Mesendoderm (in vitro differentiated cells): Measurements from ENCODE around the gene POU2AF3.
"Not testable (repeated sequence)": the region's sequence is repeated elsewhere in the genome, so short reads cannot be mapped to it uniquely, and the experiment has no call there.

ENCODE experiments used
- DNase-seq: peaks from one replicate; pipeline ENCODE4 v3.0.0; 2013
- H2AK5ac ChIP-seq: 2 replicates; pipeline ENCODE4 v1.6.1; 2013; ENCODE audit warnings: low read length, inconsistent platforms
- H2BK120ac ChIP-seq: 2 replicates; pipeline ENCODE4 v1.6.1; 2013; ENCODE audit warnings: low read depth, mild to moderate bottlenecking, low read length, moderate library complexity, mixed read lengths
- H2BK15ac ChIP-seq: replicated peaks from 2 replicates; pipeline ENCODE4 v1.6.1; 2013; ENCODE audit warnings: low read depth, mild to moderate bottlenecking, moderate library complexity
- H2BK5ac ChIP-seq: 2 replicates; pipeline ENCODE4 v1.6.1; 2013; ENCODE audit warnings: low read length, inconsistent platforms
- H3K18ac ChIP-seq: 2 replicates; pipeline ENCODE4 v1.6.1; 2013; ENCODE audit warnings: mild to moderate bottlenecking, low read length, mixed read lengths
- H3K23ac ChIP-seq: one replicate; pipeline ENCODE4 v1.6.1; 2013; ENCODE audit warnings: low read length
- H3K27ac ChIP-seq: 2 replicates; pipeline ENCODE4 v1.5.1; 2013; ENCODE audit warnings: low read depth, mild to moderate bottlenecking, inconsistent platforms, low read length, moderate library complexity
- H3K27me3 ChIP-seq: 2 replicates; pipeline ENCODE4 v1.6.1; 2013; ENCODE audit warnings: low read length, control low read depth, mild to moderate bottlenecking, inconsistent platforms; ENCODE audit not compliant: insufficient read depth, poor library complexity
- H3K36me3 ChIP-seq: 2 replicates; pipeline ENCODE4 v1.6.1; 2013; ENCODE audit warnings: low read length, inconsistent platforms; ENCODE audit not compliant: control insufficient read depth, insufficient read depth
- H3K4ac ChIP-seq: one replicate; pipeline ENCODE4 v1.6.1; 2013; ENCODE audit warnings: low read depth, mild to moderate bottlenecking, low read length, moderate library complexity
- H3K4me1 ChIP-seq: 2 replicates; pipeline ENCODE4 v1.6.1; 2013; ENCODE audit warnings: low read depth, low read length, inconsistent platforms; ENCODE audit not compliant: control insufficient read depth
- H3K4me2 ChIP-seq: 2 replicates; pipeline ENCODE4 v1.6.1; 2013; ENCODE audit warnings: low read length
- H3K4me3 ChIP-seq: 2 replicates; pipeline ENCODE4 v1.5.1; 2013; ENCODE audit warnings: mild to moderate bottlenecking, low read length
- H3K56ac ChIP-seq: one replicate; pipeline ENCODE4 v1.6.1; 2013; ENCODE audit warnings: low read length
- H3K79me1 ChIP-seq: 2 replicates; pipeline ENCODE4 v1.6.1; 2013; ENCODE audit warnings: low read length, inconsistent platforms
- H3K79me2 ChIP-seq: 2 replicates; pipeline ENCODE4 v1.6.1; 2013; ENCODE audit warnings: mild to moderate bottlenecking, low read length; ENCODE audit not compliant: control insufficient read depth, insufficient read depth
- H3K9ac ChIP-seq: 2 replicates; pipeline ENCODE4 v1.6.1; 2013; ENCODE audit warnings: low read length, inconsistent platforms
- H4K5ac ChIP-seq: one replicate; pipeline ENCODE4 v1.6.1; 2013; ENCODE audit warnings: low read length
- H4K8ac ChIP-seq: one replicate; pipeline ENCODE4 v1.6.1; 2013; ENCODE audit warnings: low read depth, mild to moderate bottlenecking, control low read depth, low read length, moderate library complexity
- WGBS: extraction: QIAGEN DNeasy Blood & Tissue Kit; methylation state at CpG from one replicate; pipeline ENCODE4 v1.1.7; 2013; ENCODE audit warnings: low lambda C conversion rate, missing lambda C conversion rate; ENCODE audit not compliant: insufficient coverage; ENCODE audit errors: extremely low coverage; 5-methylcytosine and 5-hydroxymethylcytosine counted together

The POU2AF3 gene

DNA sequence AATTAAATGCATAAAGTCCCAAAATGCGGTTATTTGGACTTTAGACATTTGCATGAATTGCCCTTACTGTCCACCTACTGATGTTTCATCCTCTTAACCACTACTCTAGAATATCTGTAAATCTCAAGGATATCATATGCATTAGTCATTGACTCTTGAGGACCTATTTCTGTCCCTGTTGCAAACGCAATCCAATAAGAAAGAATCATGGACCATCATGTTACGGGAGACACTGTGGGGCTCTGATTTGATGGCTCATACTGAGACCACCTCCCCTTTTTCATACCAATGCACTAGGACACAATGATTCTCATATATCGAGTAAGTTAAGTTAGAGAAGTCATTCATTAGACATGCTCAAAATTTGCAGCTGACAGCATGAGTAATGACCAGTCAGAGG, 38.5 kb upstream of the POU2AF3 start:
- H3K9ac ChIP-seq: no peak overlapping the region
- H3K27ac ChIP-seq: no peak overlapping the region
- no peak overlapping the region for H2BK120ac ChIP-seq
- H2BK5ac ChIP-seq: no peak overlapping the region
- no peaks in the 10 kb centered on the region for H3K27me3 ChIP-seq
- no peak overlapping the region for H4K8ac ChIP-seq
- H3K4me2 ChIP-seq: no peak overlapping the region
- H3K18ac ChIP-seq: no peak overlapping the region
- no peak overlapping the region for H3K23ac ChIP-seq
- H2AK5ac ChIP-seq: no peak overlapping the region
- no peak overlapping the region for H3K4me3 ChIP-seq
- H3K79me2 ChIP-seq: no peaks in the 10 kb centered on the region
- no peaks in the 10 kb centered on the region for H3K36me3 ChIP-seq
- H2BK15ac ChIP-seq: no peak overlapping the region
- no peak overlapping the region for H3K4ac ChIP-seq
- H4K5ac ChIP-seq: no peak overlapping the region
- H3K79me1 ChIP-seq: no peaks in the 10 kb centered on the region
- no CpG with 5 or more reads among the region's 4 CpGs for WGBS
- no peak for DNase-seq
- no peak overlapping the region for H3K56ac ChIP-seq
- no peaks in the 10 kb centered on the region for H3K4me1 ChIP-seq

DNA sequence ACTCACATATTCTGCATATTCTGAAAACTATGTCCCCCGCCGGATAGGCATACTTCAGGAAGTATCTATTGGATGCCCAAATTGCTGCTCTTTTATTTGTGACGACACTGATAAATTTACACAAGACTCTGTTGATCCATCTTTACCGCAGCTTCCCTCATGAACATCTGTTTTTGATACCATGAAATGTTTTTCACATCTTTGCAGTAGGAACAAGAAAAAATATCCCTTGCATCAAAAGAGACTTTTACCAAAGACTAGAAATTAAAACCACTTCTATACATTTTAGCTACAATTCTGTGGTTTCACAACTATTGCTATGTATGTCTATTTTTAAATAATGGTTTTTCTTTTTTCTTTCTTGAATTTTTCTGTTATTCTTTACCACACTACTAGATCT, 37.5 kb upstream of the POU2AF3 start:
- Histone ChIP-seq H3K56ac (no peak overlapping the region), H2BK15ac (no peak overlapping the region), H2BK5ac (no peak overlapping the region), H3K79me1 (no peaks in the 10 kb centered on the region), H3K4me3 (no peak overlapping the region), H3K4me2 (no peak overlapping the region), H3K27me3 (no peaks in the 10 kb centered on the region), H3K79me2 (no peaks in the 10 kb centered on the region), H3K9ac (no peak overlapping the region), H4K8ac (no peak overlapping the region), H3K27ac (no peak overlapping the region), H3K23ac (no peak overlapping the region), H3K4ac (no peak overlapping the region), H3K18ac (no peak overlapping the region), H2AK5ac (no peak overlapping the region), H2BK120ac (no peak overlapping the region), H3K4me1 (no peaks in the 10 kb centered on the region), H3K36me3 (no peaks in the 10 kb centered on the region), H4K5ac (no peak overlapping the region)
- no CpG with 5 or more reads among the region's 4 CpGs for WGBS
- no peak for DNase-seq

DNA sequence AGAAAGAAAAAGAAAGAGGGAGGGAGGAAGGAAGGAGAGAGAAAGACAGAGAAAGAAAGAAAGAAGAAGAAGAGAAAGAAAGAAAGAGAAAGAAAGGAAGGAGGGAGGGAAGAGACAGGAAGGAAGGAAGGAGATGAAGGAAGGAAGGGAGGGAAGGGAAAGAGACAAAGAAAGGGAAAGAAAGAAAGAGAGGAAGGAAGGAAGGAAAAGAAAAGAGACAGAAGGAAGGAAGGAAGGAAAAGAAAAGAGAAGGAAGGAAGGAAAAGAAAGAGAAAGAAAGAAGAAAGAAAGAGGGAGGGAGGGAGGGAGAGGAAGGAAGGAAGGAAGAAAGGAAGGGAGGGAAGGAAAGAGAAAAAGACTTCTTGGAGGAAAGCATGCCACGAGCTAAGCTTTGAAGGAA, 33.7 kb upstream of the POU2AF3 start:
- Histone ChIP-seq H3K4me2 (no peak overlapping the region), H2AK5ac (no peak overlapping the region), H3K23ac (no peak overlapping the region), H2BK5ac (no peak overlapping the region), H3K36me3 (no peaks in the 10 kb centered on the region), H3K27ac (no peak overlapping the region), H3K4me3 (no peak overlapping the region), H3K4ac (no peak overlapping the region), H2BK15ac (no peak overlapping the region), H2BK120ac (no peak overlapping the region), H3K79me1 (no peaks in the 10 kb centered on the region), H4K5ac (no peak overlapping the region), H3K18ac (no peak overlapping the region), H3K27me3 (no peaks in the 10 kb centered on the region), H3K9ac (no peak overlapping the region), H3K79me2 (no peaks in the 10 kb centered on the region), H4K8ac (no peak overlapping the region), H3K4me1 (no peaks in the 10 kb centered on the region), H3K56ac (no peak overlapping the region)
- no CpG with 5 or more reads among the region's 1 CpG for WGBS
- DNase-seq: no peak

DNA sequence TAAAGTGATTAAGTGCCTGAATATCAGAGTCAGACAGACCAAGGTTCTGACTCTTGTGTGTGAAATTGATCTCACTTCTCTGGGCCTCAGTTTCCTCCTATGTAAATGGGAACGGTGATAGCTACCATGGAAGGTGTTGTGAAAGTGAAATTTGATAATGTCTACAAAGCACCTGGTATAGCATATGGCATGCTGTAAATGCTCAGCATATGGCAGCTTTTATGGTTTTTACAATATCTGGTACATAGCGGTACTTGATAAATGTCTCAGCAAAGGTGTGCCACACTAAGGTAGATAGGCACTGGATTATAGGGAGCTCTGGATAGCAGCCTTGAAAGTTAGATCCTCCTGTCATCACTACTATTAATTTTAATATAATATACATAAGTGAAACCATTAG, 32.9 kb upstream of the POU2AF3 start:
- WGBS: no CpG with 5 or more reads among the region's 2 CpGs
- no peaks in the 10 kb centered on the region for H3K79me1 ChIP-seq
- H2BK15ac ChIP-seq: no peak overlapping the region
- H3K27me3 ChIP-seq: no peaks in the 10 kb centered on the region
- H3K4me1 ChIP-seq: no peaks in the 10 kb centered on the region
- no peak overlapping the region for H4K8ac ChIP-seq
- H3K18ac ChIP-seq: no peak overlapping the region
- H2BK5ac ChIP-seq: no peak overlapping the region
- H3K4me2 ChIP-seq: no peak overlapping the region
- H3K4me3 ChIP-seq: no peak overlapping the region
- no peak overlapping the region for H3K9ac ChIP-seq
- H3K23ac ChIP-seq: no peak overlapping the region
- H3K36me3 ChIP-seq: no peaks in the 10 kb centered on the region
- H3K4ac ChIP-seq: no peak overlapping the region
- H4K5ac ChIP-seq: no peak overlapping the region
- no peak overlapping the region for H3K27ac ChIP-seq
- H3K79me2 ChIP-seq: no peaks in the 10 kb centered on the region
- no peak overlapping the region for H2AK5ac ChIP-seq
- no peak overlapping the region for H3K56ac ChIP-seq
- no peak overlapping the region for H2BK120ac ChIP-seq
- DNase-seq: no peak

DNA sequence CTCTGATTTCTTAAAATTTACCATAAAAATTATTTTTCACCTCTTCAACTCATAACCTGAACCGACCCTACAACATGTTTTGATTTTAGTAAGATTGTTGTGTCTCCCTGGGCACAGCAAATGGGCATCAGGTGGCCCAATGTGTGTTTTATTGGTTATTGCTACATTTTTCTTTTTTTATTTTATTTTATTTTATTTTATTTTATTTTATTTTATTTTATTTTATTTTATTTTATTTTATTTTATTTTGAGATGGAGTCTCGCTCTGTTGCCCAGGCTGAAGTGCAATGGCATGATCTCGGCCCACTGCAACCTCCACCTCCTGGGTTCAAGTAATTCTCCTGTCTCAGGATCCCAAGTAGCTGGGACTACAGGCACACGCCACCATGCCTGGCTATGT, 30.0 kb upstream of the POU2AF3 start:
- not testable (repeated sequence) for H2BK5ac ChIP-seq

DNA sequence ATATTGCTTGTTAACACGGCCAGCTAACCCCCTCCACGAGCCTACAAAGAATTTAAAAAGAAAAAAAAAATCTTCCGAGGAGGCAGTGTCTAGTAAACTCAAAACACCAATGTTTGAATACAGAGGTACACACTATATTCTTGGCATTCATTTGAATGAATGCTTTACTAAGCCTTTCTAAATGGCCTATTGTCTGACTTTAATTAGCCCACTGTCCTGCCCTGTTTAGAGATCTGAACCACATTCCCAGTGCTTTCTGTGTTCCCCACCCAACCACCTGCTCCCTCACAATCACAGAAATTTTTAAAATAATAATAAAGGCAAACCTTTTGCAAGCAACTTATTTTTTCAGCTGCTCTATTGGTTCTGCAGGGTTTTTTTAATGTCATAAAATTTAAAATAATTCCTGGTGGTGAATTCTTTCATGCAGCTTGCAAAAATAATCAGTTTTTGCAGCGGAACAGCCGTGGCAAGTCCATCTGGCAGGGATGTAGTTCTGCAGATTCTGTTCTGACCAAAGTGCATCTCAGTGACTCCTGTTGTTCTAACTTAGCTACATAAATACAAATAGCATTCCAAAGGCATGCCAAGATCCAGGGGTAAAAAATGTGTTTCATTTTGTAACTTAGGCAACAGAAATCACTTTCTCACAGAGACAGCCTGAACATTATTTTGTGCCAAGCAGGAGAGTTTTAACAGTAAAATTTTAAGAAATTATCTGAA, 29.0 kb upstream of the POU2AF3 start:
- no peaks in the 10 kb centered on the region for H3K79me1 ChIP-seq
- no peak overlapping the region for H3K4me3 ChIP-seq
- H3K27me3 ChIP-seq: no peaks in the 10 kb centered on the region
- H4K5ac ChIP-seq: no peak overlapping the region
- H3K27ac ChIP-seq: no peak overlapping the region
- H2AK5ac ChIP-seq: no peak overlapping the region
- H2BK120ac ChIP-seq: no peak overlapping the region
- H3K79me2 ChIP-seq: no peaks in the 10 kb centered on the region
- no peak overlapping the region for H2BK15ac ChIP-seq
- no CpG with 5 or more reads among the region's 5 CpGs for WGBS
- DNase-seq: no peak
- H2BK5ac ChIP-seq: no peak overlapping the region
- no peak overlapping the region for H3K18ac ChIP-seq
- no peak overlapping the region for H3K56ac ChIP-seq
- no peaks in the 10 kb centered on the region for H3K36me3 ChIP-seq
- H3K23ac ChIP-seq: no peak overlapping the region
- H3K4me1 ChIP-seq: no peaks in the 10 kb centered on the region
- no peak overlapping the region for H3K4me2 ChIP-seq
- no peak overlapping the region for H4K8ac ChIP-seq
- no peak overlapping the region for H3K9ac ChIP-seq
- no peak overlapping the region for H3K4ac ChIP-seq

More for the DNA sequence above, 30.0 kb upstream of the POU2AF3 start:
- H3K36me3 ChIP-seq, H3K79me1 ChIP-seq, H3K4me1 ChIP-seq, H3K4me2 ChIP-seq, H3K56ac ChIP-seq, H3K9ac ChIP-seq, H3K18ac ChIP-seq, H3K4ac ChIP-seq, H3K27me3 ChIP-seq, H2BK15ac ChIP-seq, H2AK5ac ChIP-seq, H3K4me3 ChIP-seq, H4K5ac ChIP-seq, H2BK120ac ChIP-seq, H3K27ac ChIP-seq, DNase-seq, H3K79me2 ChIP-seq, H4K8ac ChIP-seq, H3K23ac ChIP-seq: not testable (repeated sequence)
- WGBS: 100% methylated on average over 1 of the region's 4 CpGs
